HG03460 (cell line): Measurements from ENCODE around the gene PCED1B.

Experiments used
- ATAC-seq: cut with Tn5 transposase; IDR thresholded peaks from one replicate; pipeline ENCODE4 v1.9.1; 2021; ENCODE audit not compliant: unreplicated experiment

PCED1B gene

GRCh38 chr12:47225356-47225755, 145.9 kb downstream of the PCED1B start:
- no peak for ATAC-seq

GRCh38 chr12:47226199-47226598, 146.8 kb downstream of the PCED1B start:
- ATAC-seq: no peak

DNA sequence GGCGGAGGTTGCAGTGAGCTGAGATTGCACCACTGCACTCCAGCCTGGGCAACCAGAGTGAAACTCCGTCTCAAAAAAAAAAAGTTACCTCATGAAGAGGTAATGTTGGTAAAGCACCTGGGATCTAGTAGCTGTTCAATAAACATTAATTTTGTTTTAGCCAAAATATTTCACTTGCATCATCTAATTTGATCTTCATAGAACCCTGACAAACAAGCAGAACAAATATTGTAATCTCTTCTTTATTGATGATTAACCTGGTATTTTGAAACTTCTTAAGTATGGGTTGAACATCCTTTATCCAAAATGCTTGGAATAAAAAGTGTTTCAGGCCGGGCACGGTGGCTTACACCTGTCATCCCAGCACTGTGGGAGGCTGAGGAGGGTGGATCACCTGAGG, 149.4 kb downstream of the PCED1B start:
- ATAC-seq: no peak

- no peak for ATAC-seq
Measured at GRCh38 chr12:47231456-47231855, 152.0 kb downstream of the PCED1B start.

DNA sequence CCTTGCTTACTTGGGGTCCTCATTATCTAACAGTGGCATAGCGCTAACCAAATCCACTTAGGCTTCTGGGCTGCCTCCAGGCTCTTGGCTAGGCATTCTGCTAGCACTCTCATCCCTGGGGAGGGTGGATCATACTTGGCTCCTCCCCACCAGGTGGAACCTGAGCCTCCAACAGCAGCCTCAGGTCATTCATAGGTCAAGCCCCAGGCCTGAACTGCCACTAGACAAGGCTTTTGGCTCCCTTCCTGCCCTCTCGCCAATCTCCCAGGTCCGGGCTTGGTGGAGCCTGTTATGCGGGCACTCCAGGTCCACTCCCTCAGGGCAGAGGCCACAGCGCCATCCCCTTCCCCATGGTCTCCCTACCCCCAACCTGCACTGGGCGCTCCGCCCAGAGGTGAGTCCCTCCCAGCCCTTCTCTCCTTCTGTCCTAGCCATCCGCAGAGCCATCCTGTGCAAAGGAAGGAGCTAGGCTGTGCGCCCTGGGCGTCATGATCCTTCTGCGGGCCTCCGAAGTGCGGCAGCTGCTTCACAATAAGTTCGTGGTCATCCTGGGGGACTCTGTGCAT, 155.2 kb downstream of the PCED1B start:
- no peak for ATAC-seq

DNA sequence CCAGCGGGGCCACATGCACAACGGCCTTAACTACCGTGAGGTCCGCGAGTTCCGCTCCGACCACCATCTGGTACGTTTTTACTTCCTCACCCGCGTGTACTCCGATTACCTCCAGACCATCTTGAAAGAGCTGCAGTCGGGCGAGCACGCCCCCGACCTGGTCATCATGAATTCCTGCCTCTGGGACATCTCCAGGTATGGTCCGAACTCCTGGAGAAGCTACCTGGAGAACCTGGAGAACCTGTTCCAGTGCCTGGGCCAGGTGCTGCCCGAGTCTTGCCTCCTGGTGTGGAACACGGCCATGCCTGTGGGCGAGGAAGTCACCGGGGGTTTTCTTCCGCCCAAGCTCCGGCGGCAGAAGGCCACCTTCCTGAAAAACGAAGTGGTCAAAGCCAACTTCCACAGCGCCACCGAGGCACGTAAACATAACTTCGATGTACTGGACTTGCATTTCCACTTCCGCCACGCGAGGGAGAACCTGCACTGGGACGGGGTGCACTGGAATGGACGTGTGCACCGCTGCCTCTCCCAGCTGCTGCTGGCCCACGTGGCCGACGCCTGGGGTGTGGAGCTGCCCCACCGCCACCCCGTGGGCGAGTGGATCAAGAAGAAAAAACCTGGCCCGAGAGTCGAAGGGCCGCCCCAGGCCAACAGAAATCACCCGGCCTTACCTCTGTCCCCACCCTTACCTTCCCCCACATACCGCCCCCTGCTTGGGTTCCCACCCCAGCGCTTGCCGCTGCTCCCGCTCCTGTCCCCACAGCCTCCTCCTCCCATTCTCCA, 156.0 kb downstream of the PCED1B start:
- no peak for ATAC-seq

DNA sequence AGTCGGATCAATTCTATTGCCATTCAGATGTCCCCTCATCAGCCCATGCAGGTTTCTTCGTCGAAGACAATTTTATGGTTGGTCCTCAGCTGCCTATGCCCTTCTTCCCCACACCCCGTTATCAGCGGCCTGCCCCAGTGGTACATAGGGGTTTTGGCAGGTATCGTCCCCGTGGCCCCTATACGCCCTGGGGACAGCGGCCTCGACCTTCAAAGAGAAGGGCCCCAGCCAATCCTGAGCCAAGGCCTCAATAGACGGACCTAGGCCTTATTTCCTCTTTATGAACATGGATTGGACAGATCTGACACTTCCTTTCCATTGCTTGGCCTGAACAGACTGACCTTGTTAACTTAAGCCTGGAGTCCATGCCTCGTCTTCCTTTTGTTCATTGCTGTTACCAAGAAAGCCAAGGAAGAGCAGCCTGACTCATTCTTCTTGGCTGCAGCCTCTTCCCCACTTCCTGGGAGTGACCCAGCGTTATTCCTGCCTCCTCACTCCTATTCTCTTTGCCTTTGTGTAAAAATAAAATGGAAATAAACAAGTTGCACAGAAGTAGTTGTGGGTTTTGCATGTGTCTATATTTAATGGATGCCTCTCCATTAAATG, 156.8 kb downstream of the PCED1B start:
- no peak for ATAC-seq

GRCh38 chr12:47237751-47238211, 158.4 kb downstream of the PCED1B start:
- ATAC-seq: no peak

GRCh38 chr12:47238669-47239114, 159.3 kb downstream of the PCED1B start:
- no peak for ATAC-seq

DNA sequence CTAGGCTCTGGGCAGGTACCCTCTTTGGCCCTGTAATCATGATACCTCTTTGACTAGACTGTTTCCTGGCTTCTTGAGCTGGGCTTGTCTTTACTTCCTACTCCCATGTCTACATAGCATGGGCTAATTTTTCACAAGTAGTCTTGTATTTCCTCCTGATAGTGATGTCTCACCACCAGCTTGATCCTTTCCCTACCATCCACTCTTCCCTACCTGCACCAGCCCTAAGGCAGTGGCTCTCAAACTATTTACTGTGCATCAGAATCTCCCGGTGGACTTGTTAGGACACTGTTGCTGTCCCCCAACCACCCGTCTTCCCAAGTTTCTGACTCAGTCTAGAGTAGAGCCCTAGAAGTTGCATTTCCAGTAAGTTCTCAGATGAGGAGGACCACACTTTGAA, 163.0 kb downstream of the PCED1B start:
- ATAC-seq: no peak

DNA sequence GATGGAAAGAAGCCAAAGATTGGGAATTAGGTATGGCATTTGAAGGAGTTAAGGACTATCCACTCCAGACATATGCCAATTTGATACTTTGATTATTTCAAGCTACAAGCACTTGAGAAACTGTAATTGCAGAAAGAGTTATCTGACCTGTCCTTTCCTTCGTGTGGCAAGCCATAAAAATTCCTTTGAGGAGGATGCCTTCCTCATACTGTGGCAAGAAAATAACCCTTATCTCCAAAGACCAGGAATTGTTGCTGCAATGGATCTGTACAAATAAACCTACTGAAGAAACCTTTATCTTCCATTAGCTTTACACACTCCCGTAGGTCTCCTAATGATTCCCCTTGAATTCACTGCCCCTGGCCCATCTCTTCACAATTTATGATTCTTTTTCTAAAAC, 165.4 kb downstream of the PCED1B start:
- no peak for ATAC-seq

DNA sequence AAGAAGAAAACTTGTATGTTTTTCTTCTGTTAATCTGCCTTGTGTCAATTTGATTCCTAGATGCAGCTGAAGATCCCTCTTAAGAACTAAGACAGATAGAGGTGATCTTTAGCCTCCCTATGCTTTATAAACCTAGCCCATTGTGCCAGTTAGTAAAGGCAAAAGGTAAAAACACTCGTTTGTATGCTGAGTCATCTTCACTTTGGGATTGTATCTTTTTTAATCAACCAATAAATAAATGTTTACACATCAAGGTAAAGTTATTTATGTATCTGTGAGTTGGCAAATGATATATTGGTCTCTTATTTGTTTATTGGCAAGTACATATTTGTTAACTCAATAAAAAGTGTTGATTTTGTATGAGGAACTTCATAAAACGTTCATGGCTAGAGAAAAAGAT, 166.2 kb downstream of the PCED1B start:
- ATAC-seq: no peak

DNA sequence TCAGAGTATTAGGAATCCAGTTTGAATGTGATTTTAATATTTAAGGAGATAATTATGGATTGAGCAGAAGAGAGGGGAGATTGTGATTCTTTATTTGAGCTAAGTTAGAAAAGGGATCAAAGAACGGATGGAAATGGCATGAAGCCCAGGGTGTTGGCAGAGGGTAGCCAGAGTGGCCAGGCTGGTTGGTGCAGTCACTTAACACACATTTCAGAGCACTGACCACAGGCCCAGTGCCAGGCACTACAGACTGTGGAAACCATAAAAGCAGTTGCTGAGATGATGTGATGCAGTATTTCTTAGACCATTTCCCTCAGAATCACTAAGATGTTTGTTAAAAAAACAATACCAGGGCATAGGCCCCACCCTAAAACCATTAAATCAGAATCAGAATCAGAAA, 168.0 kb downstream of the PCED1B start:
- ATAC-seq: no peak

DNA sequence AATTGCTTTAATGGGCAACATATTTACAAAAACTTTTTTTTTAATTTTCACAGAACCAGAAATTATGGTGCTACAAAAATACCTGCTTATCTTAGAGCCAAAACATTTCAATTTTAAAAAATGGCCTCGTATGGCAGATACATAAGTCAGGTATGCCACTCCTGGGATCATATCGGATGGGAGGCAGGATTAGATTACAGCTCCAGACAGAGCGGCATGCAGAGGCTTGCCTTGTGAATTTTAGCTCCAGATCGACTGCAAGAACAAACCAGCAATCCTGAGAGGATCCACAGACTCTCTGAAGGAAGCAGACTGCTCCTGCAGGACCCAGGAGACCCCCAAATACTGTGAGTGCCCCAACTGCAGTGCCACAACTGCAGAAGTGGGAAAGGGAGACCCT, 169.7 kb downstream of the PCED1B start:
- no peak for ATAC-seq

- no peak for ATAC-seq
Measured at GRCh38 chr12:47249719-47250357, 170.4 kb downstream of the PCED1B start.

- no peak for ATAC-seq
Measured at GRCh38 chr12:47251919-47252318, 172.5 kb downstream of the PCED1B start.

- no peak for ATAC-seq
Measured at GRCh38 chr12:47264951-47265350, 185.5 kb downstream of the PCED1B start.

DNA sequence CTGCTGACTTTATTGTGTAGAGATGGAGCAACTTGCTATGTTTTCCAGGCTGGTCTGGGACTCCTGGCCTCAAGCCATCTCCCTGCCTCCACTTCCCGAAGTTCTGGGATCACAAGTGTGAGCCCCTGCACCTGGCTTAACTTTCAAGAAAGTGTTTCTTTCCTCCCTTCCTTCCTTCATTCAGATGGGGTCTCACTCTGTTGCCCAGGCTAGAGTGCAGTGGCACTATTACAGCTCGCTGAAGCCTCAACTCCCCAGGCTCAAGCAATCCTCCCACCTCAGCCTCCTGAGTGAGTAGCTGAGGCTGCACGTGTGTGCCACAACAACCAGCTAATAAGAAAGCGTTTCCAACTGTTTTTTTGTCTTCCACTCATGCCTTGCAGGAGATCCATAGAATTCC, 186.0 kb downstream of the PCED1B start:
- ATAC-seq: no peak

DNA sequence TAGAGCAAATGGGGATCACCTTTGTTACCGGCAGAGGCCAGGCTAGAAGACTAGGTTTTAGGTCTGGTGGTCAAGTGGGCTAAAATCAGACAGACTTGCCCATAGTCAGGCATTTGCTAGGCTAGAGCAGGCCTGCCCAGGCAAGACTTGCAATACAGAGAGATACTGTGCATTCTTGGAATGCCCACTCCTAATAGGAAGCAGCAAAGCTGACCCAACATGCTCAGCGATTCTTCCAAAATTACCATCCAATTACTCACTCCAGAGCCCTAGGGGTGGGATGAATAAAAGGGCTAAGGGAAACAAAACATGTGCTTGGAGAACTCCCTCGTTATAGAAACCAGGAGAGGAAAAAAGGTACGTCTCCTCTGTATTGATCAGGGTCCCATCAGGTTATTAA, 188.2 kb downstream of the PCED1B start:
- ATAC-seq: no peak

DNA sequence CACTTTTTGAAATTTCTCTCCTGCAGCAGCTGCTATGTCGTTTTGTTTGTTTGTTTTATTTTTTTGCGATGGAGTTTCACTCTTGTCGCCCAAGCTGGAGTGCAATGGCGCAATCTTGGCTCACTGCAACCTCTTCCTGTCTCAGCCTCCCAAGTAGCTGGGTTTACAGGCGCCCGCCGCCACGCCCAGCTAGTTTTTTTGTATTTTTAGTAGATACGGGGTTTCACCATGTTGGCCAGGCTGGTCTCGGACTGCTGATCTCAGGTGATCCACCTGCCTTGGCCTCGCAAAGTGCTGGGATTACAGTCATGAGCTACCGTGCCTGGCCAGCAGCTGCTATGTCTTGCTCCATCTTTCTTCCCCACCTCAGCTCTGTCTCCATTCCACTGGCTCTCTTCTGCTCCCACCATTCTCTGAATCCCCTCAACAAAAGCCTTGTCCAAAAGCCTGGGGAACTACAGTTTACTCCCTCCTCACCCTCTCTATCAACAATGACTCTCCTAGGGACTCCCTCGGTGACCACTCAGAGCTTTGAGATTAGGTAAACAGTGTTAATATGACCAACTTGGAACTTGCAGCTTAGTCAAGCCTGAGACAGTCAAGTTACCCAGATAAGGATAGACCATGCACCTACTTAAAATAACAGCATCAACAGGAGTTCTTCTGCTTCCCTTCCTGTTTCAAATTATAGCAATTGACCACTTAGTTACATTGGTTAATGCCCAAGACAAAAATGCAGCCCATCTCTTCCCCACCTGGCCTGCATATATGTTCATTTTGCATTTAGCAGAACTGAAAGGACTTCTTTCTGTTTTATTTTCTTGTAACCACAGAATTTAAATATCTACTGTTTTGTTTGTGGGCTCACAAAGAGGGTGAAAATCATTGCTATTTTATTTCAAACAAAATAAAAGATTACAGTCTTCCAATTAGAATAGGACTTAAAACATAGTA, 189.4 kb downstream of the PCED1B start:
- ATAC-seq: peak; percentile 85

GRCh38 chr12:47269916-47270315, 190.5 kb downstream of the PCED1B start:
- ATAC-seq: no peak
